ENCODE results near the gene SERTAD4. TPM values are rescaled to one million over a fixed set of nuclear protein-coding genes. Genes with fewer than 3 reads are reported as not detected.

SERTAD4 gene
- total RNA-seq, 1 experiment from 2014 or later = 3.9 TPM

- no peak overlapping the region for H2BK20ac ChIP-seq (ENCODE audit: low read depth, low read length, poor library complexity, severe bottlenecking)
- no peak overlapping the region for H3K9ac ChIP-seq (ENCODE audit: extremely low read depth, insufficient read length, low read length)
- no peaks in the 10 kb centered on the region for H4K20me1 ChIP-seq (ENCODE audit: control insufficient read depth, insufficient read depth, insufficient read length)
- H3K14ac ChIP-seq (ENCODE audit: insufficient read depth, low read length) = no peak overlapping the region; the same call in 1 of the 2 replicates
- H3K4me2 ChIP-seq (ENCODE audit: insufficient read depth, insufficient read length, low read length) = no peak overlapping the region
- no peak overlapping the region for H3K27ac Mint-ChIP-seq
- H3K23ac ChIP-seq (ENCODE audit: insufficient read length, low read depth, low read length) = no peak overlapping the region
- WGBS (ENCODE audit: extremely low coverage, insufficient read length, low lambda C conversion rate) = no CpG with 5 or more reads among the region's 4 CpGs
- H4K91ac ChIP-seq (ENCODE audit: insufficient read length, low read depth, low read length) = no peak overlapping the region
- H4K8ac ChIP-seq (replicated peaks; ENCODE audit: insufficient read length, low read depth, low read length) = no peak overlapping the region
- H3K27me3 Mint-ChIP-seq (ENCODE audit: low read depth) = peaks cover 23% of the 10 kb centered on the region
- H3K27ac ChIP-seq (ENCODE audit: insufficient read length, low read depth, low read length) = no peak overlapping the region
- TF ChIP-seq CTCF (conservative IDR thresholded peaks at IDR 0.05) = no peak
- H3K4me3 Mint-ChIP-seq = no peak overlapping the region
- H3K4me1 ChIP-seq (ENCODE audit: insufficient read depth, low read length) = peaks cover 3% of the 10 kb centered on the region; the same call in 1 of the 2 replicates
- no peak overlapping the region for H3K4ac ChIP-seq (ENCODE audit: low read depth, low read length)
- H3K56ac ChIP-seq (ENCODE audit: insufficient read length, low read depth, low read length) = no peak overlapping the region
- peaks cover 14 to 21% of the 10 kb centered on the region in 2 experiments for H3K4me1 Mint-ChIP-seq
- no peak for DNase-seq
- no peak overlapping the region for H4K5ac ChIP-seq (ENCODE audit: insufficient read length, low read depth, low read length)
- H2AK5ac ChIP-seq (ENCODE audit: insufficient read length, low read length) = no peak overlapping the region
- H3K9me3 ChIP-seq (ENCODE audit: control insufficient read depth, low read depth, low read length) = no peaks in the 10 kb centered on the region
- H3K23me2 ChIP-seq (ENCODE audit: insufficient read length, low read depth, low read length, poor library complexity, severe bottlenecking) = no peaks in the 10 kb centered on the region
- H3K36me3 Mint-ChIP-seq (ENCODE audit: insufficient read depth in 1 of 3, low read depth in 3 of 3) = no peaks in the 10 kb centered on the region
- no peak overlapping the region for H3T11ph ChIP-seq (ENCODE audit: low read length)
- no peaks in the 10 kb centered on the region for H3K27me3 ChIP-seq (ENCODE audit: insufficient read depth, low read length)
- H2BK12ac ChIP-seq (ENCODE audit: insufficient read length, low read depth, low read length) = no peak overlapping the region
- no peak overlapping the region for H3K18ac ChIP-seq (ENCODE audit: insufficient read length, low read depth, low read length)
- H2BK15ac ChIP-seq (ENCODE audit: low read depth, low read length) = no peak overlapping the region
- H2AFZ ChIP-seq (ENCODE audit: low read length) = no peak overlapping the region
- H3K9me3 Mint-ChIP-seq = no peaks in the 10 kb centered on the region
- H3K79me2 ChIP-seq (ENCODE audit: insufficient read depth, low read length) = no peaks in the 10 kb centered on the region
- no peaks in the 10 kb centered on the region for H3K79me1 ChIP-seq (ENCODE audit: insufficient read depth, low read depth, low read length, poor library complexity, severe bottlenecking)
- no peak overlapping the region for H2BK5ac ChIP-seq (ENCODE audit: insufficient read length, low read length)
- no peak overlapping the region for H2BK120ac ChIP-seq (ENCODE audit: low read depth, low read length, poor library complexity, severe bottlenecking)
Measured at GRCh38 chr1:210259561-210259960, 27.0 kb downstream of the SERTAD4 start.

Measured in H9 (cell line).